Mesendoderm (in vitro differentiated cells): Measurements from ENCODE around the gene MORC2.

Source experiments
- DNase-seq: peaks from one replicate; pipeline ENCODE4 v3.0.0; 2013
- H2AK5ac ChIP-seq: 2 replicates; pipeline ENCODE4 v1.6.1; 2013; ENCODE audit warnings: low read length, inconsistent platforms
- H2BK120ac ChIP-seq: 2 replicates; pipeline ENCODE4 v1.6.1; 2013; ENCODE audit warnings: low read depth, mild to moderate bottlenecking, low read length, moderate library complexity, mixed read lengths
- H2BK15ac ChIP-seq: replicated peaks from 2 replicates; pipeline ENCODE4 v1.6.1; 2013; ENCODE audit warnings: low read depth, mild to moderate bottlenecking, moderate library complexity
- H2BK5ac ChIP-seq: 2 replicates; pipeline ENCODE4 v1.6.1; 2013; ENCODE audit warnings: low read length, inconsistent platforms
- H3K18ac ChIP-seq: 2 replicates; pipeline ENCODE4 v1.6.1; 2013; ENCODE audit warnings: mild to moderate bottlenecking, low read length, mixed read lengths
- H3K23ac ChIP-seq: one replicate; pipeline ENCODE4 v1.6.1; 2013; ENCODE audit warnings: low read length
- H3K27ac ChIP-seq: 2 replicates; pipeline ENCODE4 v1.5.1; 2013; ENCODE audit warnings: low read depth, mild to moderate bottlenecking, inconsistent platforms, low read length, moderate library complexity
- H3K27me3 ChIP-seq: 2 replicates; pipeline ENCODE4 v1.6.1; 2013; ENCODE audit warnings: low read length, control low read depth, mild to moderate bottlenecking, inconsistent platforms; ENCODE audit not compliant: insufficient read depth, poor library complexity
- H3K36me3 ChIP-seq: 2 replicates; pipeline ENCODE4 v1.6.1; 2013; ENCODE audit warnings: low read length, inconsistent platforms; ENCODE audit not compliant: control insufficient read depth, insufficient read depth
- H3K4ac ChIP-seq: one replicate; pipeline ENCODE4 v1.6.1; 2013; ENCODE audit warnings: low read depth, mild to moderate bottlenecking, low read length, moderate library complexity
- H3K4me1 ChIP-seq: 2 replicates; pipeline ENCODE4 v1.6.1; 2013; ENCODE audit warnings: low read depth, low read length, inconsistent platforms; ENCODE audit not compliant: control insufficient read depth
- H3K4me2 ChIP-seq: 2 replicates; pipeline ENCODE4 v1.6.1; 2013; ENCODE audit warnings: low read length
- H3K4me3 ChIP-seq: 2 replicates; pipeline ENCODE4 v1.5.1; 2013; ENCODE audit warnings: mild to moderate bottlenecking, low read length
- H3K56ac ChIP-seq: one replicate; pipeline ENCODE4 v1.6.1; 2013; ENCODE audit warnings: low read length
- H3K79me1 ChIP-seq: 2 replicates; pipeline ENCODE4 v1.6.1; 2013; ENCODE audit warnings: low read length, inconsistent platforms
- H3K79me2 ChIP-seq: 2 replicates; pipeline ENCODE4 v1.6.1; 2013; ENCODE audit warnings: mild to moderate bottlenecking, low read length; ENCODE audit not compliant: control insufficient read depth, insufficient read depth
- H3K9ac ChIP-seq: 2 replicates; pipeline ENCODE4 v1.6.1; 2013; ENCODE audit warnings: low read length, inconsistent platforms
- H4K5ac ChIP-seq: one replicate; pipeline ENCODE4 v1.6.1; 2013; ENCODE audit warnings: low read length
- H4K8ac ChIP-seq: one replicate; pipeline ENCODE4 v1.6.1; 2013; ENCODE audit warnings: low read depth, mild to moderate bottlenecking, control low read depth, low read length, moderate library complexity
- WGBS: extraction: QIAGEN DNeasy Blood & Tissue Kit; methylation state at CpG from one replicate; pipeline ENCODE4 v1.1.7; 2013; ENCODE audit warnings: low lambda C conversion rate, missing lambda C conversion rate; ENCODE audit not compliant: insufficient coverage; ENCODE audit errors: extremely low coverage; 5-methylcytosine and 5-hydroxymethylcytosine counted together

Gene MORC2

DNA sequence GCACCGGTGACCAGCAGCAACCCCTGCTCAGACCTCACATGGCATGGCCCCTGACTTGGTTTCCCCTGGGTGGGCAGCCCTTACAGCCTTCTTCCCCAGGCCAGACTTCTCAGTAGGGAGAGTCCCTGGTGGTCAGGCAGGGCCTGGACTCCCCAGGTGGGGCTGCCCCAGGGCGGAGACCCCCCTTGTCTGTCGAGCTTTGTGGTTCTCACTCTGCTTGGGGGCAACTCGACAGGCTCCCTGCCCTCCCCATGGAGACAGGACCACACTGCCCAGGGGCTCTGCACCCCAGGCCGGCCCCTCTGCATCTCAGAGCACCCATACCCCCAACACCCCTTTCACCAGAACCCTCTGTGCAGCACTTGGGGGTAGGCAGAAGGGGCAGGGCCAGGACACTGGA, 87.7 kb downstream of the MORC2 start:
- Histone ChIP-seq H3K4me3 (no peak overlapping the region), H2BK5ac (no peak overlapping the region), H3K18ac (no peak overlapping the region), H3K36me3 (no peaks in the 10 kb centered on the region), H3K56ac (no peak overlapping the region), H2BK120ac (no peak overlapping the region), H3K79me2 (no peaks in the 10 kb centered on the region), H3K79me1 (no peaks in the 10 kb centered on the region), H3K23ac (no peak overlapping the region), H2AK5ac (no peak overlapping the region), H3K4ac (no peak overlapping the region), H4K8ac (no peak overlapping the region), H3K27ac (no peak overlapping the region), H3K4me2 (no peak overlapping the region), H3K9ac (no peak overlapping the region), H4K5ac (no peak overlapping the region), H3K4me1 (no peaks in the 10 kb centered on the region), H3K27me3 (no peaks in the 10 kb centered on the region), H2BK15ac (no peak overlapping the region)
- DNase-seq = no peak
- no CpG with 5 or more reads among the region's 5 CpGs for WGBS

DNA sequence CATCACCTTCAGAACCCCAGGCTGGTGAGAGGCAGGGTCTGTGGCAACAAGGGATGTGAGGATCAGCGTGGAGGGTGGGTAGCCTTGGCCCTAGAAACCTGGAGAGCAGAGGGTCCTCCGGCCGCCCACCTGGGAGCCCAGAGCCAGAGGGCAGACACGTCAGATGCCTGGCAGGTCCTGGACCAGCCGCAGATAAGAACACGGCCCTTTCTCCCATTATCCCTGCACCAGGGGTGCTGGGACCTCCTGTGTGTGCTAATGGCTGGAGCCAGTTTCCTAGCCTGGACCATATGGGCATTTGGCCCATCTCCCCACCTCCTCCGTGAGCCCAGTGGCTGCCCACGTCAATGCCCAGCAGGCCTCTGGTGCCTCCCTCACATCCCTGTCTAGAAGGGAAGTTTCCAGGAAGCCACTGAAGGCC, 88.4 kb downstream of the MORC2 start:
- no peaks in the 10 kb centered on the region for H3K4me1 ChIP-seq
- H3K36me3 ChIP-seq = no peaks in the 10 kb centered on the region
- H3K27me3 ChIP-seq = no peaks in the 10 kb centered on the region
- no peaks in the 10 kb centered on the region for H3K79me1 ChIP-seq
- H2BK5ac ChIP-seq = no peak overlapping the region
- no peak overlapping the region for H2BK120ac ChIP-seq
- H4K8ac ChIP-seq = no peak overlapping the region
- H3K18ac ChIP-seq = no peak overlapping the region
- no peak overlapping the region for H3K4ac ChIP-seq
- no peak overlapping the region for H3K9ac ChIP-seq
- H3K4me2 ChIP-seq = no peak overlapping the region
- H3K23ac ChIP-seq = no peak overlapping the region
- no peak overlapping the region for H3K4me3 ChIP-seq
- no peak overlapping the region for H2AK5ac ChIP-seq
- DNase-seq = no peak
- H3K79me2 ChIP-seq = no peaks in the 10 kb centered on the region
- WGBS = no CpG with 5 or more reads among the region's 8 CpGs
- no peak overlapping the region for H3K56ac ChIP-seq
- no peak overlapping the region for H3K27ac ChIP-seq
- no peak overlapping the region for H2BK15ac ChIP-seq
- H4K5ac ChIP-seq = no peak overlapping the region

DNA sequence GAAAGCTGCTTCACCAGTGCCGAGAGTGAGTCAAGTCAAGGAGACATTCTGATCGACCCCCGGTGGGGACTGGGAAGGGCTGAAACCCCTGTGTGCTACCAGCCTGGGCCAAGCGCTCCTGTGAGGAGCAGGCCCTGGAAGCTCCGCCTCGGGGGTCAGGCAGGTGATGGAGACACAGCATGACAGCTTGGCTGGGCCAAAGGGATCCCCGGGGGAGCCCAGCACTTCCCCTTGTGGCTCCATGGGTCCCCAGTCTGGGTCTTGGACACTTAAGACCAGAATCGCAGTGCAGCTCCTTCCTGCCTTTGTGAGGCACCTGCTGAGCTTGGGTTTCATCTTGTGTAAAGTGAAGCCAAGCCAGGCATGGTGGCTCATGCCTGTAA, 89.2 kb downstream of the MORC2 start:
- no peak overlapping the region for H3K4ac ChIP-seq
- no peak overlapping the region for H2BK5ac ChIP-seq
- no peak overlapping the region for H3K18ac ChIP-seq
- no peak overlapping the region for H3K56ac ChIP-seq
- no peak for DNase-seq
- H3K27me3 ChIP-seq = no peaks in the 10 kb centered on the region
- no peak overlapping the region for H4K8ac ChIP-seq
- H3K4me2 ChIP-seq = no peak overlapping the region
- H3K9ac ChIP-seq = no peak overlapping the region
- H3K4me1 ChIP-seq = no peaks in the 10 kb centered on the region
- H2AK5ac ChIP-seq = no peak overlapping the region
- no peak overlapping the region for H3K27ac ChIP-seq
- H2BK15ac ChIP-seq = no peak overlapping the region
- H3K4me3 ChIP-seq = no peak overlapping the region
- no CpG with 5 or more reads among the region's 8 CpGs for WGBS
- no peaks in the 10 kb centered on the region for H3K79me1 ChIP-seq
- H4K5ac ChIP-seq = no peak overlapping the region
- no peaks in the 10 kb centered on the region for H3K79me2 ChIP-seq
- H3K23ac ChIP-seq = no peak overlapping the region
- no peaks in the 10 kb centered on the region for H3K36me3 ChIP-seq
- H2BK120ac ChIP-seq = no peak overlapping the region

DNA sequence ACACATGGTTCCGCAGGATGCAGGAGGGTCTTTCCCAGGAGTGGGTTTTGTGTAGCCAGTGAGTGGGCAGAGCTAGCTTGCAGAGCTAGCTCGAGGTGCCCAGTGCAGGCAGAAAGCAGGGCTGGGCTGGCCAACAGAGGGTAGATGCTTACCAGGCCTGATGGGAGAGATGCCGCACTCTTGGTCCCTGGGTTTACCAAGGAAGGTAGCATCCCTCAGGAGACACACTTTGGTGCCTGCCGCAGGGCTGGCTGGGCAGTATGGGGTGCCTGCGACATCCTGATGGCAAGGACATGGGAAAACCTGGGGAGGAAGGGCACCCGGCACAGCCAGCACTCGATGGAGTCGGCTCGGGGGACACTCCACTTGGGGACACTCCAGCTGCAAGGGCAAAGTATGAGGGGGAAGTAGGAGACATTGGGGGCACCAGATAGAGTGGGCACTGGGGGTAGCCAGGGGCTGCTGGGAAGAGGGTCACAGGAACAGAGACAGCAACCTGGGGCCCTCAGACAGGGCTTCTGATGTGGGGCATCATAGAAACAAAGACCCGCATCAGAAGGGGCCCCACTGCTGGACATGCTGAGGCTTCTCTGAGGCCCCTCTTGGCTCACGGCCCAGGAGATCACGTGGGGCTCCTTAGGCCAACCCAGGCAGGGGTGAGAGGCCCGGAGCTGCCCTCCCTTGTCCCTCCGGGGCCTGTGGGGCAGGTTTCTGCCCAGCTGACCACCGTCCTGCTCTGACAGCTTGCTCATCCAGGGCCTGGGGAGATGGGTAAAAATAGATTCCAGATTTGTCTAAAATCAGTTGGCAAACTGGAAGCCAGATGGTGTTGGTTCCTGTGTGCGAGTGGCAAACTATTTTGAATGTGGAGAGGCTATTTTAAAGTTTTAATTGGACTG, 89.8 kb downstream of the MORC2 start:
- Histone ChIP-seq H3K27me3 (no peaks in the 10 kb centered on the region), H3K79me1 (no peaks in the 10 kb centered on the region), H2BK15ac (no peak overlapping the region), H3K9ac (no peak overlapping the region), H3K18ac (no peak overlapping the region), H3K23ac (no peak overlapping the region), H3K4me3 (no peak overlapping the region), H2BK120ac (no peak overlapping the region), H3K79me2 (no peaks in the 10 kb centered on the region), H3K36me3 (no peaks in the 10 kb centered on the region), H3K56ac (no peak overlapping the region), H3K4ac (no peak overlapping the region), H4K5ac (no peak overlapping the region), H3K4me2 (no peak overlapping the region), H2AK5ac (no peak overlapping the region), H4K8ac (no peak overlapping the region), H2BK5ac (no peak overlapping the region), H3K4me1 (no peaks in the 10 kb centered on the region), H3K27ac (no peak overlapping the region)
- no CpG with 5 or more reads among the region's 16 CpGs for WGBS
- no peak for DNase-seq

DNA sequence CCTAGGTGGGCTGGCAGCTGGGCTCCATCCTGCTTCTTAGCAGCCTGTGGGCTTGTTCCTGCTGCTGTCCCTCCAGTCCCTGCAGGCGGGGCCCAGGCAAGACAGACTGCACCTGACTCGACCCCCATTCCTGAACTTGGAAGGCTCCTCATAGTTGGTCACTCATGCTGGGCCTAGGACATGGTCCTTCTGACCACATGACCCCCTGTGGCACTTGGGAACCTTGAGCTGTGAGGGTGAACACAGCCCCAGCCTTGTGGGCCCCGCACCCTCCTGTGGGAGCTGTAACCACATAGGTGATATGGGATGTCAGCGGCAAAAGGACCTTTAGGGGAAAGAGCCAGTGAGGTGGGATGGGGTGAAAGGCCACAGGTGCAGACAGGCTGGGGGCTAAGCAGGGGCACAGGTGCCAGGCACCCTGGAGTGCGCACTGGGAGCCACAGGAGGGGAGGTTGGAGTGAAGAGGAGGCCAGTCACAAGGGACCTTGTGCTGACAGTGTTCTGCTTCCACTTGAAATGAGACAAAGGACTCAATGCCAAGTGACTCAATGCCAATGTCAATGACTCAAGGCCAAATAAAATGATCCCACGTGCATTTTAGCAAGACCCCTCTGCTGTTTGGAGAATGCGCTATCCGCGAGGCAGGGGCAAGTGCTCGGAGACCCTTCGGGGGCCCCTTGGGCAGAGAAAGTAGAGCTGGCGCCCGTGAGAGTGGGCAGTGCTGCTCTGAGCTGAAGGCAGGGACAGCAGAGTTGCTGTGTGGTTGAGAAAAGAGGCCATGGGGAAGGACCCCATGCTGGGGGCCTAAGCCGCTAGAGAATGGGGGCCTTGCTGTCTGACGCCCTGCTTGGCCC, 90.7 kb downstream of the MORC2 start:
- Histone ChIP-seq H3K18ac (no peak overlapping the region), H2BK15ac (no peak overlapping the region), H2BK5ac (no peak overlapping the region), H3K27me3 (no peaks in the 10 kb centered on the region), H3K9ac (no peak overlapping the region), H3K4me1 (no peaks in the 10 kb centered on the region), H4K5ac (no peak overlapping the region), H3K4ac (no peak overlapping the region), H3K23ac (no peak overlapping the region), H4K8ac (no peak overlapping the region), H3K27ac (no peak overlapping the region), H3K4me3 (no peak overlapping the region), H2AK5ac (no peak overlapping the region), H3K79me2 (no peaks in the 10 kb centered on the region), H3K79me1 (no peaks in the 10 kb centered on the region), H2BK120ac (no peak overlapping the region), H3K4me2 (no peak overlapping the region), H3K56ac (no peak overlapping the region), H3K36me3 (no peaks in the 10 kb centered on the region)
- no CpG with 5 or more reads among the region's 15 CpGs for WGBS
- DNase-seq = no peak
